NCI-H446 treated with DMSO at 0.1 percent for 48 hours (cell line): ENCODE results near the gene TRPV3.
"Not testable (repeated sequence)": the region's sequence is repeated elsewhere in the genome, so short reads cannot be mapped to it uniquely, and the experiment has no call there.

Experiments
- DNase-seq: peaks from one replicate; lab custom pipeline; 2025; lab: John Stamatoyannopoulos, UW

Gene TRPV3

DNA sequence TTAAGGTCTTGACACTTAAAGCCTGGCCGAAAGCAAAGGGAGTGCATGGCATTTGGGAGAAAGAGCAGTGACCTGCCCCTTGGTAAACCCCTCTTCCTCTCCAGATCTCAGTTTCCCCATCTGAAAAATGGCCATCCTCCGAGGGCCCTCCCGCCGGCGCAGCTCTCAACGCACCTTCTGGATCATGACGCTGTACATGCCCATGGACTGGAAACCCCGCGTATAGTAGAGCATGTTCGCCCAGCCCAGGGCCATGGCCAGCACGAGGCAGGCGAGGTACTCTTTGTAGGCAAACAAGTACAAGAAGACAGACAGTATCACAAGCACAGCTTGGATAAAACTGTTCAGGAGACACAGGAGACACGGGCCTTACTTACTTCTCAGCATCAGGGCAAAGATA lies 33.6 kb downstream of the TRPV3 start:
- DNase-seq: no peak

GRCh38 chr17:3519472-3519871 lies 38.1 kb downstream of the TRPV3 start:
- not testable (repeated sequence) for DNase-seq

DNA sequence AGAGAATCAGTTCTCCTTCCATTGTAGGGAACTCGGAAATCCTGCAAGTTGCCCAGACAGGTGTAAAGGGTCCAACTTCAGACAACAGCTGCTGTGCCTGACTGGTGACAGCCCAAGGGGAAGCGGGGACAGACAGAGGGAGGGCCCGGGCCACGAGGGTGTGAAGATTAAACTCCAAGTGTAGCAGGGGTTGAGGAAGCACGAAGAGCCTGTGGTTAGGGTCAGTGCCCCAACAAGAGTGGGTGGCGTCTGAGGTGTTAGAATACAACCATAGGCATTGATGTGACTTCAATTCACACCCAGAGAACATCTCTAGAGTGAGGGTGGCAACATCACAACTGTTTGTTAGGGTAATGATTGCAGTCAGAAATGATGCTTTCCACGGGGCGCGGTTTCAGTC lies 42.7 kb downstream of the TRPV3 start:
- DNase-seq: no peak

DNA sequence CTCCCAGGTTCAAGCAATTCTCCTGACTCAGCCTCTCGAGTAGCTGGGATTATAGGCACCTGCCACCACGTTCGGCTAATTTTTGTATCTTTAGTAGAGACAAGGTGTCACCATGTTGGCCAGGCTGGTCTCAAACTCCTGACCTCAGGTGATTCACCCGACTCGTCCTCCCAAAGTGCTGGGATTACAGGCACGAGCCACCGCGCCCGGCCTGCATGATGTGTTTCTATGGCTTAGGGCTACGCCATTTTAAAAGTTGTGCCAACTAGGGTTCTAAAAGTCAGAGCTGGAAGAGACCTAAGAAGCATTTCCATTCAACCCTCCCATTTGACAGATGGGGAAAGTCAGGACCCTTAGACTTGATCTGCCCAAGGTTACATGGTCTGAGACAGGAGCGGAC lies 43.4 kb downstream of the TRPV3 start:
- not testable (repeated sequence) for DNase-seq

DNA sequence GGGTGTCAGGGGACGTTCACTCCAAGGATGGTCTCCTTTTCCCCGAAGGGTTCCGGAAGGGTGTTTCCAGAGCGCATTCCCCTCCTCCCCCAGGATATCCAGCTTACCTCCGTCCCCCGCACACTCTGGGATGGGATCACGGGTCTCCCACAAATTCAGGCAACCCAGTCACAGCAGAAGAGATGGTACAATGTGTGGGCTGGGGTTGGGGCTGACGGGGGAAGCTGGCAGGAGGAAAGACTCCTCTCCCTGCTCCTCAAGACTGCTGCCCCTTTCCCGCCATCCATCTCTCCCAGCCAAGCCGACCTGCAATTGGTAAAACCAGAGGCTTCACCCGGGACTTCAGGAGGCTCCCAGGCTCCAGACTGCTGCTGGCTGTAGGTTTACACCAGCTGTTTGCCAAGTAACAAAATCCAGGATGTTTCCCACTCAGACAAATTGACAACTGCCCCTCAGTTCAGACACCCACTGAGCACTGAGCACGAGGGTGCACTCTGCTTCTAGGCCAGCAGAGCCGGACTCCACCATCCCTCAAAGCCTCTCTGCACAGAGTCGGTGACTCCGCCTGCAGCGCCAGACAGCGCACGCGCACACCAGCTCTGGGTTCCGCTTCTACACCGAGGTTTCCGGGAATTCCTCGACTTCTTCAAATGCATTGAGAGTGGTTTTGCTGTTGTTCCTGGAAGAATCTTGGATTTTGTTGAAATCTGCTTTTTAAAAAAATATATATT lies 44.1 kb downstream of the TRPV3 start:
- DNase-seq: no peak

DNA sequence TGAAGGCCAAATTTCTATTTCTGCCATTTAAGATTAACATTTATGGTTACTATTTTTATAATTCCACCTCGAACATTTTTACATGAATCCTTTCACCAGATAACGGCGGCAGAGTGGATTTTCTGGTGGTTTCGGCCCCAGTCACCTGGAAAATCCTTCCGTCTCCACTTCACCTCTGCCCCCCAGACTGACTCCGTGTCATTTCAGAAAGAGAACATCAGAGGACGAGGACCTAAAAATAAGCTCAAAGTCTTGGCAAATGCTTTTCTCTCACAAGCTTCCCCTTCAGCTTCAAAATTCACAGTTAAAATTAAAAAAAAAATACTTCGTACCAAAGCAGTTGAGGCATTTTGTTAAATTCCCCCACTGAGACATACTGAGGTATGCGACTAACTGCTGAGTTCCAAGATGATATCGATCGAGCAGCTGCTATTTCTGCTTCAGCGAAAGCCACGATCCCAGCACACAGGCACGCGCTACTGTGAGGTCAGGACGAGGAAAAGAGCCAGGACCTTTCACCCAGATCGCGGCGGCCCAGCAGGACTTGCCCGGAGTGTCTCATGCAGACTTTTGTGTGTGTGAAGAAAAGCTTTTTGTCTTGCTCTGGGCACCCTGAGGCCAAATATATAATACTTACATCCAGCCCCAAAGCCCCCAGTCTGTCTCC lies 45.0 kb downstream of the TRPV3 start:
- no peak for DNase-seq

DNA sequence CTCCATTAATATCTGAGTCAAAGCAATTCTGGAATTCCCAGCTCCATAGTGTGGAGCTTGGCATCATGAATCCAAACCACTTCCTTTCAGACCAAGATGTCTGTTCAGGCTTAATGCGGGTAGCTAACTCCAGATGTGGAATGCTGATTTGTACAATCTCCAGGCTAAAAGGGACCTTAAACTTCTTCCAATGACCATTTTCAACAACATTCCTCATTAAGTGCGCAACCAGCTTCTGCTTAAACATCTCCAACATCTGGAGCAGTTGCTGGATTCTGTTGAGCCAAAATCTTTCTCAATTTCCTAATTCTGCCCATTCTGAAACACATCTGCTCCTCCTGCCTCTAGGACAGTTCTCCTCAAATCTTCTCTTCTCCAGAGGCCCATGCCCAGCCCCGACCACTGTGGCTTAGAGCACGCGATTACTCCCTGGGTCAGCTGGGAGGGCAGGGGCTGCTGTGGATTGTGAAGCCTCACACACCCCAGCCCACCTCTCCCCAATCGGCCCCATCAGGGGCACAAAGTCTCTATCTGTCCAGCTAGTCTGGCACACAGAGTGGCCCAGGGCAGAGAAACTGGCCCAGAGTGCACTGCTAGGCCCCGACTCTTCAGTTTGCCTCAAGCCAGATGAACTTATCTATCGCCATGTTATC lies 45.6 kb downstream of the TRPV3 start:
- no peak for DNase-seq

- DNase-seq: no peak
Observed at GRCh38 chr17:3510090-3510489, 47.5 kb downstream of the TRPV3 start.

DNA sequence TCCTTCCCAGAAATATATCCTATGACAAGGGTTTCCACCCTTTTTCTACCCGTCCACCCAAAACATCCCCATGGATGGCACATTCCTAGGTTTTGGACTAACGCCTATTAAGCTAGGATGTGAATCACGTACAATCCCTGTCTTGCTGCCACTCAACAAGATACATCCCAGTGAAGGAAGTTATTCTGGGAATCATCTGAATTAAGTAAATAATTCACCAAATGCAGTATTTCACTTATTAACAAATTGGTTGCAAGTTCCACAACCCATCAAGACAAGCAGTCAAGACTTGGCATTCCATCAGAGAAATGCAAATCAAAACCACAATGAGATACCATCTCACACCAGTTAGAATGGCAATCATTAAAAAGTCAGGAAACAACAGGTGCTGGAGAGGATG lies 49.7 kb downstream of the TRPV3 start:
- DNase-seq: no peak

DNA sequence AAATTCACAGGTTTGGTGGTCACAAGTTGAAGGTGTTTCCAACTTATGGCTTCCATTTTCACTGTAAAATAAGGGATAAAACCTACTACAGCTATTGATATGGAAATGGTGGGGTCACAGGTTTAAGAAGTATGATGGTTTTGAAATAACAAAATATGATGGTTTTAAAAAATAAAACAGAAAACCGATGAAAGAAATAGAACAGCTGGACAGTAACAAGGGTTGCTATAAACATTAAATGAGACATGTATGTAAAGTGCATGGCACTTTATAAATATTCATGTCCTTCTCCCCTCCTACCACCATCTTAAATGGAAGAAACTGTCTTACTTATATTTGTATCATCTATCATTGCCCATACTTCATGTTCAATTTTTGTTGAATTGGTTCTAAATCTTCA lies 50.5 kb downstream of the TRPV3 start:
- DNase-seq: no peak

GRCh38 chr17:3506054-3506453 lies 51.6 kb downstream of the TRPV3 start:
- no peak for DNase-seq

DNA sequence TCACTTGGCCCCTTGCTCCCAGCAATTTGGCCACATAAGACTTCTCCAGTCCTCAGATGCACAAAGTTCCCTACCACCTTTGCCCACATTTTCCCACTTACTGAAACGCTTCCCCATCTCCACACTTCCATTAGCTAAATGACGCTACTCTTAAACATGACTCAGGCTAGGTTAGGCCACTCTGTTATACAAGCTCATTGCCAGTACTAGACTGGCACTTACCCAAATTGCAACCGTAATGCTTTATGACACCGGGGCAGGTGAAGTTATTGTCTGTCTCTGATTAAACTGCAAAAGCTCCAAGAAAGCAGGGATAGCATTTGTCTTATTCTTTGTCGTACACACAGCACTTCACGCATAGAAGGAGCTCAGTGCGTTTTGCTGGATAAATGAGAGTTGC lies 52.6 kb downstream of the TRPV3 start:
- no peak for DNase-seq

DNA sequence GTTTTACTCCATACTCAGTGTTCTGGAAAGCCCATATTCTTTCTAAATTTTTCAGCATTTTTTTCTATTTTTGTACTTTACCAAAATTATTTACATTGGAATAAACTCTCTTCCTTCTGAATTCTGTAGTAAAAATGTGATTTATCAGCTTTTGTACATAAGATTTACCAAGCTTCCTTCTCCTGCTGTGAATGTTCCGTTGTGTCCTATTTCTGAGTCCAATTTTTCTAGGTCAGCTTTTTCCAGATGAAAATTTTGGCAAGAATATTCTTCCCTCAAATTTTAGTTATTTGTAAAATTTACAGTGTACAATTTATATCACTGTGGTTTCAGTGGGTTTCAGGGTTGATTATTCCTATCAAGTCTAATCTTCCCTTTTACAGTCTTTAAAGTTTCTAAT lies 54.3 kb downstream of the TRPV3 start:
- no peak for DNase-seq

DNA sequence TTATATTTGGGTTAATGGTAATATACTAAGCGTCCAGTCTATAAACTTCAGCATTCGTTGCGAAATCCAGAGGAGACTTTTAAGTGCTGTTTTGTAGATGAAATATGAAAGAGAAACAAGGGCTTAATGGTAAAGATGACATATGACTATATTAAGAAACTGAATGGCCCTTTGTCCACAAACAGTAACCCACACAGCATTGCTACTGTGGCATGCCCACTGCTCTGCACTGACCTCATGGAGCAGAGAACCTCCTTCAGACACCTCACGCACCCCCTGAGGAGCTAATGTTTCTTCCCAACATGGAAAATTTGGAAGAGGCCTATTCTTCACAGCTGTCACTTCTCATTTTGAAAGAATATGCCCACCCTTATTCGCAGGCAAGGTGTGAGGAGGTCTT lies 55.1 kb downstream of the TRPV3 start:
- DNase-seq: no peak

DNA sequence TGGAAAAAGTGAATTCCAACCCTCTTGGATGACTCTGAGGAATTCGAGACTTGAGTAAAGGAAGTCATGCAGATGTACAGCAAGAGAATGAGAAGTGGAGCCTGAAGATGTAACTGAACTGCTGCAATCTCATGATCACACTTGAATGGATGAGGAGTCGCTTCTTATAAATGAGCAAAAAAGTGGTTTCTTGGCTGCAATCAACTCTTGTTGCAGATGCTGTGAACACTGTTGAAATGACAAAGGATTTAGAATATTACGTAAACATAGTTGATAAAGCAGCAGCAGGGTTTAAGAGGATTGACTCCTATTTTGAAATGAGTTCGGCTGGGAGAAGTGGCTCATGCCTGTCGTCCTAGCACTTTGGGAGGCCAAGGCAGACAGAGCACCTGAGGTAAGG lies 56.3 kb downstream of the TRPV3 start:
- no peak for DNase-seq

DNA sequence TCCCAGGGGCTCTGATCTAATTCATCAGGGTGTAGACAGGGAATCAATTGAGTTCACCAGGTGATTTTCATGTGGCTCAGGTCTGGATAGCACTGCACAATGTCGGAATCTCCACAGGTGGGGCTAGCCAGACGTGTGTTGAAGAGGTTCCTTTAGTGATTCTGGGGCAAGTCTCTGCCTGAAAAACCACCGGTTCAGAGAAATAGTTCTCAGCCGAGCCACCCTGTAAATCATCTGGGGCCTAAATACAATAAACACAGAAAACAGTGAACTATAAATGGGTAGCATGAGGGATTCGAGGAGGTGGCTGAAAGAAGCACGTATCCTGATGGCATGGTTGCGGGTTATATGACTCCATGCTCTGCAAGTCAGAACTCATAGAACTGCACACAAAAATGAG lies 60.5 kb downstream of the TRPV3 start:
- no peak for DNase-seq

GRCh38 chr17:3485481-3486068 lies 72.0 kb downstream of the TRPV3 start:
- DNase-seq: no peak

GRCh38 chr17:3482852-3483251 lies 74.8 kb downstream of the TRPV3 start:
- no peak for DNase-seq

DNA sequence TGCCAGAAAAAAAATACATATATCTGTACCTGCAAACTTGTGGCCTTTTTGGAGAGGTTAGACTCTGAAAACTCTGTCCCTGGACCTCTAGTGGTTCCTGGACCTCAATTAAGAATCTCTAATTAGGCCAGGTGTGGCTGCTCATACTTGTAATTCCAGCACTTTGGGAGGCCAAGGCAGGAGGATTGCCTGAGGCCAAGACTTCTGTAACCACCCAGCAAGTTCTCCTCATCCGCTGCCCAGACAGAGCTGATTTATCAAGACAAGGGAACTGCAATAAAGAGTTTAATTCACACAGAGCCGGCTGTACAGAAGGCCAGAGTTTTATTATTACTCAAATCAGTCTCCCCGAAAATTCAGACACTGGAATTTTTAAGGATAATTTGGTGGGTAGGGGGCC lies 77.6 kb downstream of the TRPV3 start:
- no peak for DNase-seq

GRCh38 chr17:3475812-3476610 lies 81.6 kb downstream of the TRPV3 start, which contains the start of gene ASPA:
TSS of gene ASPA (plus strand) at chr17:3475997. CDS start at chr17:3476160, 163 bp downstream.
- DNase-seq: no peak

- no peak for DNase-seq
Observed at GRCh38 chr17:3475251-3475685, 82.3 kb downstream of the TRPV3 start.

- no peak for DNase-seq
Observed at GRCh38 chr17:3474212-3474611, 83.4 kb downstream of the TRPV3 start.
